ENCODE data around the gene TBL3.

- no peak for TF ChIP-seq E2F4 (CRISPR knock-in tag; IDR thresholded peaks at IDR 0.05; ENCODE audit: borderline replicate concordance, low read depth)
- TF ChIP-seq CTCF (IDR thresholded peaks at IDR 0.05) = no peak
- TF ChIP-seq HMGXB4 (CRISPR knock-in tag; IDR thresholded peaks at IDR 0.05) = no peak
- no peak for TF ChIP-seq FOXK1 (CRISPR knock-in tag; IDR thresholded peaks at IDR 0.05)
- no peak for TF ChIP-seq FOXJ3 (CRISPR knock-in tag; IDR thresholded peaks at IDR 0.05; ENCODE audit: borderline replicate concordance)
- no peak for TF ChIP-seq KAT7 (CRISPR knock-in tag; IDR thresholded peaks at IDR 0.05; ENCODE audit: borderline replicate concordance)
- TF ChIP-seq NR1H2 (CRISPR knock-in tag; IDR thresholded peaks at IDR 0.05) = no peak
- TF ChIP-seq NR2C2 (CRISPR knock-in tag; IDR thresholded peaks at IDR 0.05) = no peak
- TF ChIP-seq FOXP1 (CRISPR knock-in tag; IDR thresholded peaks at IDR 0.05; ENCODE audit: borderline replicate concordance) = no peak
- TF ChIP-seq ZNF219 (CRISPR knock-in tag; IDR thresholded peaks at IDR 0.05; ENCODE audit: borderline replicate concordance) = no peak
- TF ChIP-seq ATF6 (CRISPR knock-in tag; IDR thresholded peaks at IDR 0.05) = no peak
- TF ChIP-seq ZNF138 (CRISPR knock-in tag; conservative IDR thresholded peaks at IDR 0.05) = no peak
- TF ChIP-seq ZNF512 (CRISPR knock-in tag; IDR thresholded peaks at IDR 0.05; ENCODE audit: borderline replicate concordance) = no peak
These were observed 27.1 kb upstream of the TBL3 start for GRCh38 chr16:1944612-1945199.
